AG10803 (cell line): ENCODE measurements around the gene SAMD4A.
A peak's percentile ranks its signal among the peaks of the same experiment; 100 is the strongest.

ENCODE experiments used
- DNase-seq: peaks from one replicate; pipeline ENCODE4 v3.0.0; 2010; ENCODE audit warnings: low read depth
- H3K4me3 ChIP-seq: 2 replicates; pipeline ENCODE4 v1.5.1; 2011; ENCODE audit warnings: mild to moderate bottlenecking, low read length, control low read depth
- TF ChIP-seq, protein P1 (sequence below): conservative IDR thresholded peaks from 2 replicates; pipeline ENCODE4 v1.5.1; 2011; ENCODE audit warnings: mild to moderate bottlenecking, low read length, control low read depth, inconsistent platforms

SAMD4A gene

DNA sequence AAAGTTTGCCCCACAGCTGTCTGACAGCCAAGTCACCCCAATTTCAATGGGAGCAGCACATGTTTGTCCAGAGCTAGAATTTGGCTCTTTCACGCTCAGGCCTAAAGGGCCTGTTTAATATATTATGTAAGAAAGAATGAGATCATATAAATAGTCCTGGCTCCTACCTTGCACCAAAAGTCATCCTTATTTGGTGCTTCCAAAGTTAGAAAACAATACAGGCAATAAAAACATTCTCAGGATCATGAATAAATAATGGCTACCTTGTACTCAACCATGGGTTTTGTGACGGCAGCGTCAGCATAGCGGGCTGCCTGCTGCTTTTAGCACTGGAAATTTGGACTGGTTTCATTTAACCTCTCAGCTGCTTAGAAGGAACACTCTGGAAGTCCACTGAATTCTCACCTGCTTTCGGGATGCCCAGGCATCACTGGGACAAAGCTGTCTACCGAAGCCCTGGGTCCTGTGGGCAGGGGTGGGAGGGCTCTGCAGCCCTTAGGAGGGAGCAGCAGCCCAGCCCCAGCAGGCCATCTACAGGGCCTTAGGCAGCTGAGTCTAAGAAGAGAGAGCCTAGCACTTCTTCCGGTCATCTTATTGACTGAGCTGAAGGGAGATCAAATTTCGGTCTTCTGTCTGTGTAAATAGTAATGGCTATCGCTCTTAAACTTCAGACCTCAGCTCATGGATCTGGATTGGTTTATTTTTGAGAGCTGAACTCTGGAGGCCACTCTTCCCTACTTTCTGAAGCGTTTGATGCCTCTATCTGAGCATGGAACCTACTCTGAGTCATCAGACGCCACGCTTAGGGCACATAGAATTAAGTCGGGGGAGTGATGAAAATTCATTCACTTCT, 106.5 kb downstream of the SAMD4A start:
- DNase-seq = no peak
- TF ChIP-seq, protein P1, sequence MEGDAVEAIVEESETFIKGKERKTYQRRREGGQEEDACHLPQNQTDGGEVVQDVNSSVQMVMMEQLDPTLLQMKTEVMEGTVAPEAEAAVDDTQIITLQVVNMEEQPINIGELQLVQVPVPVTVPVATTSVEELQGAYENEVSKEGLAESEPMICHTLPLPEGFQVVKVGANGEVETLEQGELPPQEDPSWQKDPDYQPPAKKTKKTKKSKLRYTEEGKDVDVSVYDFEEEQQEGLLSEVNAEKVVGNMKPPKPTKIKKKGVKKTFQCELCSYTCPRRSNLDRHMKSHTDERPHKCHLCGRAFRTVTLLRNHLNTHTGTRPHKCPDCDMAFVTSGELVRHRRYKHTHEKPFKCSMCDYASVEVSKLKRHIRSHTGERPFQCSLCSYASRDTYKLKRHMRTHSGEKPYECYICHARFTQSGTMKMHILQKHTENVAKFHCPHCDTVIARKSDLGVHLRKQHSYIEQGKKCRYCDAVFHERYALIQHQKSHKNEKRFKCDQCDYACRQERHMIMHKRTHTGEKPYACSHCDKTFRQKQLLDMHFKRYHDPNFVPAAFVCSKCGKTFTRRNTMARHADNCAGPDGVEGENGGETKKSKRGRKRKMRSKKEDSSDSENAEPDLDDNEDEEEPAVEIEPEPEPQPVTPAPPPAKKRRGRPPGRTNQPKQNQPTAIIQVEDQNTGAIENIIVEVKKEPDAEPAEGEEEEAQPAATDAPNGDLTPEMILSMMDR = no peak

DNA sequence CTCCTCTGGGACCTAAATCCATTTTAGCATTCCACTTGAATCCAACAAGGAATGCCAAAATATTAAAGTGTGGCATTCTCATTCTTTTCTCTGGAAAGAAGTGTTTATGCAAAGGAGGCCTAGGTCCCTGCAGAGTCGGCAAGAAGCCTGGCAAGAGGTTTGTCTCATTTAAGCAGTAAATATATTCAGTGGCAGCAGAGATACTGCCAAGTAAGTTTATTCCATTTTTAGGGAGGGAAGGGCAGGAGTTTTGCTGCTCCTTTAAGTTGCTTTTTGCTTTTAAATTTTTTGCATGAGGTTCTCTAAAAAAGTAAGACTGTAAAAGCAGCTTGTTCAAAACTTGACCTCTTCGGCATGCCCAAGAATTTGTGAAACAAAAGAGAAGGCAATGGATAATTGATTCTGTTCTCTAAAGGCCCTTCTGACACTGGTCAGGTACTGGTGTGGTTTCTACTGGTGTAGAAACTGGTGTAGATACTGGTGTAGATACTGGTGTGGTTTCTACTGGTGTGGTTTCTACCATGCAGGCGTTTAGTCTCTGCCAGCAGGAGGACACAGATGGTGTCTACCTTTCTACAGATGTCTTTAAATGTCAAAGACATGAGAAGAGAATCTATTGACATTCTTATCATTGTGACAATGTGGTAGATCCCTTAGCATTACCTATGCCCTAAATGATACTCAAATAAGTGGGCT, 107.3 kb downstream of the SAMD4A start:
- no peak overlapping the region for H3K4me3 ChIP-seq
- TF ChIP-seq, protein P1 = no peak
- no peak for DNase-seq

More for the DNA sequence above, 106.5 kb downstream of the SAMD4A start:
- H3K4me3 ChIP-seq = no peak overlapping the region

DNA sequence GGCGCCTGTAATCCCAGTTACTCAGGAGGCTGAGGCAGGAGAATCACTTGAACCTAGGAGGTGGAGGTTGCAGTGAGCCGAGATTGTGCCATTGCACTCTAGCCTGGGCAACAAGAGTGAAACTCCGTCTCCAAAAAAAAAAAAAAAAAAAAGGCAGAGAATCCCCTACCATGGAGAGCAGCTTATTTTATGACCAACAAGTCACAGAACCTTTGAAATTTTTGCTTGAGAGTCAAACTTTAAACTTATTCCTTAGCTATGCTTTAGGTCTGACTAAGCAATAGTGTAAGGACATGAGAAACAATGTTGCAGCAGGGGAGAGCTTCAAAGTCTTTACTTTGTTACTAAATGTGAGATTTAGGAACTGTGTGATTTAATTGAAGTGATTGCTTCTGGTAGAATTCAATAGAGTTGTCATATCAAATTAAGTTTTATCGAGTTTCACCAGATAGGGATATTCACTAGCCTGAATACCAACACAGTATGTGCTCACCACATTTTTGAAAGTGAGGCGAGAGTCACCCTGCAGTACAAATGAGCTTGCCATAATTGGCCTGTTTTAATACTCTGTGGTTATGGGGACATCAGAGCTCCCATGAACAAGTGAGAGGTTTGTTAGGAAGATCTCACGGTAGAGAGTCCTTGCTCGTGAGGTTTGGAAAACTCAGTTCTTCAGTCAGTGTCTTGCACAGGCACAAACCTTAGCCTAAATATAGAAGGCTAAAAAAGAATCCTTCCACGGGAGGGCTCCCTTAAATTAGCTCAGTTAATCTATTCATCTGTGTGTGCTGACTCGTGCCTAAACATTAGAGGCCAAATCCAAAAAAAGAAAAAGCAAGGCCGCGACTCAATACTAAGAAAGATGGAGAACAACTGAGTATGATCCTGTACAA, 108.6 kb downstream of the SAMD4A start:
- TF ChIP-seq, protein P1 = no peak
- peak; percentile 39 for DNase-seq
- no peak overlapping the region for H3K4me3 ChIP-seq

DNA sequence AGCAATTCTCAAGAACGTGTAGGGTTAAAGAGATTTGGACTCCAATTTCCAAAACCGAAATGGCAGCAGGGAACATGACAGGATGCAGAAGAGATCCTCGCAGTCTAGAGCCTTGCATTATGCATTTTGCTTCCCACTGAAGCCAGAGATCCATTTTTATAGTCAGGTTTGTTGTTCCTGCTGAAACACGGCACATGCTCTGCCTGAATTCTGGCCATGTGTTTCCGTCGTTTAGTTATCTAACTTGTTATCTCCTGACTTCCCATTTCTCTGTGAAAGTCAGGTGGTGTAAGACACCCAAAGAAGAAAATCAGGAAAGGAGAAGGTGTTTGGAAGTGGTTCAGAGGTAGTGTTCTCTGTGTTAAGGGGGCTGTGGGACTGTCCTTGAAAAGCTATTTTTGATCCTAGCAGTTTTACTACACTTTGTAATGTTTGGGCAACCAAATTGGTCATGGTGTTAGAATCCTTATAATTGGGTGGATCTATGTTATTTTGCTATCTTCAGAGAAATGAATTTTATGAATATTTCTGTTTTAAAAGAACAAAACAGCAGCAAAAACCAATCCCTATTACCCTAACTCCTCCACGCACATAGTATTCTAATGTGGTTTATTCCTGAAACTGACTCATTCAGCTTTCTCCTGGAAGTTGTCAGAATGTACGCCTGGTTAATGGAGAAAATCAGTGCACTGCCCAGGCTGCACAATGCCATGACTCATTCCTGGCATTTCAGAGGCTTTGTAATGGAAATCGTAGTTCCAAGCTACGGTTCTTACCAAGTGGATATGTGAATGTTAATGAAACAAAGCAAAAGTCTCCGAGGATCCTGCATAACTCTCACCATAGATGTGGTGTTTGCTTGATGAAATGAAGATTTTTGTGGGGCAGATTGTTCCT, 110.1 kb downstream of the SAMD4A start:
- H3K4me3 ChIP-seq = peak overlapping the region; percentile 10; the same call in 1 of the 2 replicates
- DNase-seq = peak; percentile 97
- TF ChIP-seq, protein P1 = no peak

DNA sequence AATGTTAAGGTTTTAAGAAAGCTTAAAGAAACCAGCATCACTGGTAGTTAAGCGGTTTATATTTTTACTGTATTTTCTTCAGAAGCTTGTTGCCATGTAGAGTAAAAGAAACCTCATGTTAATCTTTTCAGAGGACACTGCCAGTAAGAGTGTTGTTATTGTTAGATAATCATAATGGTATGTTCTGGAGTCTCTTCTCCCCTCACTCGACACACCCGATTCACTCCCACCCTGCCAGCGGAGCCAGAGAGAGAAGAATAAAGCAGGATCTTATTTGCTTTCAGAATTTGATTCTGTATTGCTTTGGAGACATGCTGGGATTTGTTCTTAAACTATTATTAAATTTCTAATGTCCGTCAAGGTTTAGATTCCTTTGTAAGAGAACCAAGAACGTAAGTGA, 113.7 kb downstream of the SAMD4A start:
- H3K4me3 ChIP-seq = no peak overlapping the region
- DNase-seq = peak; percentile 35
- TF ChIP-seq, protein P1 = no peak

DNA sequence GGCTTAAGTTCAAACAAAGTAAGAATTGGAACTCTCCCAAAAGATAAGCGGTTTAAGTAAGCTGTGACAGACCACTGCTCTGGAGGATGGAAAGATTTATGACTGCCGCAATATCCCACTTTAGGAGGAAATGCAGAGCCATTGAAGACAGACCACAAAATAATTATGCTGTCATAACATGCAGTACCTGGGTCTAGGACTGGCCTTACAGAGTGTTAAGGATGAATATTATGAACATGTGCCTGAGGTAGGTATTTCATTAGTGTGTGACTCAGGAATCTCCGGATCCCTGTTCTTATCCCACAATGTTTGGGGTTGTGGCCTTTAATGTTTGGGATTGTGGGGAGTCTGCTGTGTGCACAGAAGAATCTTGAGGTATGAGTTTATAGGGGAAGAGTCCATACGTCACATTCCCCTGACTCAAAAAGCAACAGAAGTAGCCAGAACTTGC, 114.9 kb downstream of the SAMD4A start:
- DNase-seq = no peak
- no peak overlapping the region for H3K4me3 ChIP-seq
- TF ChIP-seq, protein P1 = no peak
